GM08714 (cell line): ENCODE measurements around the gene PEX5.
A peak's percentile ranks its signal among the peaks of the same experiment; 100 is the strongest.
"Not testable (repeated sequence)": the region's sequence is repeated elsewhere in the genome, so short reads cannot be mapped to it uniquely, and the experiment has no call there.

ENCODE experiments used
- H3K4me3 ChIP-seq: fragments of 200-500 bp; sonication (Bioruptor generic); 2 replicates; pipeline ENCODE4 v1.5.1; 2014; ENCODE audit warnings: mild to moderate bottlenecking, low read length, inconsistent platforms
- ZNF274 ChIP-seq: IDR thresholded peaks from 2 replicates; pipeline ENCODE4 v1.6.1; 2012; ENCODE audit warnings: mild to moderate bottlenecking, low read depth, low read length

PEX5 gene

GRCh38 chr12:7188562-7189397 lies 706 bp upstream of the PEX5 start:
- H3K4me3 ChIP-seq: peak overlapping the region; percentile 77
- no peak for TF ChIP-seq ZNF274

GRCh38 chr12:7190268-7191055 lies 976 bp downstream of the PEX5 start:
- no peak for TF ChIP-seq ZNF274
- H3K4me3 ChIP-seq: peak overlapping the region; percentile 89

- TF ChIP-seq ZNF274: no peak
- H3K4me3 ChIP-seq: no peak overlapping the region
Measured at GRCh38 chr12:7193674-7194073, 4.2 kb downstream of the PEX5 start.

DNA sequence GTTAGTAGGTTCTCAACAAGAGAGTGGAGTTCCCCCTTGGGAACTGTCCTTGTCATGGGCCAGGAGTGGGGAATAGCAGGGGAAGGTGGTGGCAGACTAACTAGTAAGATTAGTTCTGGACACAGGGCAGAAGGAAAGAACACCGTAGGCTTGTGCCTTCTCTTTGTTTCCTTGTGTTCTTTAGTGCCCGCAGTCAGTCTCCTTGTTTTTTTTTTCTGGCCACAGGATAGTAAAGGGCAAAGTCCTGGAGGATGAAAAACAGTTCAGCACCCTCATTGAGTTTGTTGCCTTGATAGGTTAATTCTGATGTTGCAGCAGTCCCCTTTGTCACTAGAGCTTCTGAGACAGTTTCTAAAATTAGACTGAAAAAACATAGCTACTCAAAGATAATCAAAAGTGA lies 8.4 kb downstream of the PEX5 start:
- no peak overlapping the region for H3K4me3 ChIP-seq
- TF ChIP-seq ZNF274: no peak

- H3K4me3 ChIP-seq: no peak overlapping the region
- TF ChIP-seq ZNF274: no peak
Measured at GRCh38 chr12:7203109-7203508, 13.6 kb downstream of the PEX5 start.

DNA sequence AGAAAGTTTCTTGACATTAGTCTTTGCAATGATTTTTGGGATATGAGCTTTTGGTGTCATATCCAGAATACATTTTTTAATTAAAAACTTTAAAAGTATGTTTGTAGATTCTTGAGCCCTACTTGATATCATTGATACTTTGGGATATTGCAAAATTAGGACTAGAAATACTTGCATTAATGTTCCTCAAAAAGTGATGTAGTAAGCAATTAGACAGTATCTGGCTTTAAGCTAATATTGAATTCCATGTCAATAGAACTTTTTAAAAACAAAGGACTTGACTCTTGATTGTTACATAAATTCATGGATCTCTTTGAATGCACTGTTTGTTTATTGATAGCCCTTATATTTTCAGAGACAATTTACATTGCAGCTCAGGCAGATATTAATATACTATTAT lies 15.6 kb downstream of the PEX5 start:
- TF ChIP-seq ZNF274: no peak

DNA sequence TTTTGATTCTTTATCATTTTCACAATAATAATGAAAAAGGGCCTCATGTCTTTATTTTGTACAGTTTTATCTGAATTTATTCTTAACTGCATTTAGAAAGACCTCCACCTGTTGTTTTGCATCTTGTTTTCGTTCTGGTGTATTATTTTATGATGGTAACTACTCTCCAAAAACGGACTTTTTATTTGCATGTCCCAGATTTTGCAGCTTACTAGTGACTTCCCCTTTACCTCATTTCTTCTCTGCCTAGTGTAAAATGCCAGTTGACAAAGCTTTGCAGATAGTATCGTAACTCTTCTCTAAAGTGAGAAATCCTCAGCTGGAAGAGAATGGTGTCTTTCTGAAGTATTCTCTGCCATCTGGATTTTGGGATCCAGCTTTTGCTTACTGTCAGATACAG lies 17.2 kb downstream of the PEX5 start:
- TF ChIP-seq ZNF274: no peak
- H3K4me3 ChIP-seq: no peak overlapping the region

More for the DNA sequence above, 15.6 kb downstream of the PEX5 start:
- no peak overlapping the region for H3K4me3 ChIP-seq

- H3K4me3 ChIP-seq: no peak overlapping the region
- TF ChIP-seq ZNF274: no peak
Measured at GRCh38 chr12:7207866-7208625, 18.6 kb downstream of the PEX5 start.

GRCh38 chr12:7209958-7210357 lies 20.5 kb downstream of the PEX5 start:
- no peak for TF ChIP-seq ZNF274
- no peak overlapping the region for H3K4me3 ChIP-seq

DNA sequence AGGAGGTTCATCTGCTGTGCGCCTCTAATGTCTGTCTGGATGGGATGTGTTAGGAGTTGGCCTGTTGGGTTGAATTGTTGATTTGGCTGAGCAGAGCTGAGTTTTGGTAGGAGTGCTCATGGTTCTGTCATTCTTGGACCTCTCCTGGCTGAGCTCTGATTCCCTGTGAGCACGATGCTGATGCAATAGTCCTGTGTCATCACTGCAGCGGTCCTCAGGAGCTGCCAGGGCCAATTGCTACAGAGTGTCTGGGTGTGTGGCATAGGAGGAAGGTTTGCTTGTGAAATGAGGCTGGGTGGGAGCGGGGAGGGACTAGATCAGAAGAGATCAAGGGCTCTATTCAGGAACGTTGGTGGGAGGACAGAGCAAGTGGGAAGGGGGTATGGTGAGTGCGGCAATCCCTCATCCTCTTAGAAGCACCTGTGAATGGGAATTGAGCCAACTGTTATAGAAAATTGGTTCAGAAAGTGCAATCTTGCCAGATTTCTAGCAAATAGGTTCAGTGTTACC lies 21.2 kb downstream of the PEX5 start:
- no peak for TF ChIP-seq ZNF274
- H3K4me3 ChIP-seq: no peak overlapping the region

DNA sequence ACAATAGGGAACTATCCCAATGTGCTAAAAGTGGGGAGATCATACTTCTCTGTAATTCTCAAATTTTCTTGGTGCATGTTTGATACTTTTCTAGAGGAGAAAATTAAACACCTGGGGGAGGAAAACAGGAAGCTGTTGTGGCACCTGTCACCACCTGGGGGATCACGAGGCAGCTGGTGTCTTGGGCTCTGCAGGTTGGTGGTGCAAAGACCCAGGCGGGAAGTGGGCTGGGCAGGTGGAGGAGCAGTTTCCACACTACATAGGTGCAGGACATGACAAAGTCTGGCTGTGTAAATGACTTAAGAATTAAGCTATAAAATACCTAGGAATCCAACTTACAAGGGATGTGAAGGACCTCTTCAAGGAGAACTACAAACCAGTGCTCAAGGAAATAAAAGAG lies 23.2 kb downstream of the PEX5 start:
- H3K4me3 ChIP-seq: no peak overlapping the region
- TF ChIP-seq ZNF274: no peak

- H3K4me3 ChIP-seq: not testable (repeated sequence)
Measured at GRCh38 chr12:7213745-7214144, 24.3 kb downstream of the PEX5 start.

DNA sequence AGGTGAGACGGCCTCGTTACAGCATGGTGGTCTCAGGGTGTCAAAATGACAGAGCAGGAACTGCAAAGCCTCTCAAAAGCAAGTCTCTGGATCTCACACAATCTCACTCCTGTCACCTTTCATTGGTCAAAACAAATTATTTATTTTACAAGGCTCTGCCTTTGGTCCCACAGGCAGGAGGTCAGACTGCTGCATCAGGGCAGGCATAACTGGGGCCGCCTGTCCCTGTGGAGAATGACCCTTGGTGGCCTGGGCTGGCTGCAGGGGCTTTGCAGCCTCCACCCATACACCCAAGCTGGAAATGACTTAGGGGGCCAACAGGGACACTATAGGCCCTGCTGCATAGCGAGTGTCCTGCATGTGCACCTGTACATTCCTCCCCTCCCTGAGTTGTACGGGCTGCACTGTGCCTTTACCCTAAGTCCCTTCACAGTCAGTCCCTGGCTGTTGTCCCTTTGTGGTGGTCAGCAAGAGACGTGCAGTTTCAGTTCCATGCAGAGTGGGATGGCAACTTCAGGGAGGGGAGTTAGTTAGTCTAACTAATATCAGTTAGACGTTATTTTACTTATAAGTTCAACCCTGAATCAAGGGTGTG lies 28.1 kb downstream of the PEX5 start:
- H3K4me3 ChIP-seq: no peak overlapping the region

More for the DNA sequence above, 28.1 kb downstream of the PEX5 start:
- TF ChIP-seq ZNF274: no peak
